KOPT-K1 (cell line): ENCODE results near the gene IL22RA1.

Experiments
- H3K27ac ChIP-seq: fragments of 200-600 bp; sonication (generic); 2 replicates; pipeline ENCODE4 v1.5.1; 2016; ENCODE audit warnings: antibody characterized with exemption, mild to moderate bottlenecking, low read depth, low read length; ENCODE audit not compliant: poor library complexity, severe bottlenecking
- H3K36me3 ChIP-seq: fragments of 200-600 bp; sonication (generic); 2 replicates; pipeline ENCODE4 v1.5.1; 2017; ENCODE audit warnings: antibody characterized with exemption, mild to moderate bottlenecking, low read length, moderate library complexity; ENCODE audit not compliant: insufficient read depth
- H3K9me3 ChIP-seq: fragments of 200-600 bp; sonication (generic); 2 replicates; pipeline ENCODE4 v1.5.1; 2017; ENCODE audit warnings: antibody characterized with exemption, low read length, mild to moderate bottlenecking; ENCODE audit not compliant: insufficient read depth, poor library complexity, severe bottlenecking

Gene IL22RA1

DNA sequence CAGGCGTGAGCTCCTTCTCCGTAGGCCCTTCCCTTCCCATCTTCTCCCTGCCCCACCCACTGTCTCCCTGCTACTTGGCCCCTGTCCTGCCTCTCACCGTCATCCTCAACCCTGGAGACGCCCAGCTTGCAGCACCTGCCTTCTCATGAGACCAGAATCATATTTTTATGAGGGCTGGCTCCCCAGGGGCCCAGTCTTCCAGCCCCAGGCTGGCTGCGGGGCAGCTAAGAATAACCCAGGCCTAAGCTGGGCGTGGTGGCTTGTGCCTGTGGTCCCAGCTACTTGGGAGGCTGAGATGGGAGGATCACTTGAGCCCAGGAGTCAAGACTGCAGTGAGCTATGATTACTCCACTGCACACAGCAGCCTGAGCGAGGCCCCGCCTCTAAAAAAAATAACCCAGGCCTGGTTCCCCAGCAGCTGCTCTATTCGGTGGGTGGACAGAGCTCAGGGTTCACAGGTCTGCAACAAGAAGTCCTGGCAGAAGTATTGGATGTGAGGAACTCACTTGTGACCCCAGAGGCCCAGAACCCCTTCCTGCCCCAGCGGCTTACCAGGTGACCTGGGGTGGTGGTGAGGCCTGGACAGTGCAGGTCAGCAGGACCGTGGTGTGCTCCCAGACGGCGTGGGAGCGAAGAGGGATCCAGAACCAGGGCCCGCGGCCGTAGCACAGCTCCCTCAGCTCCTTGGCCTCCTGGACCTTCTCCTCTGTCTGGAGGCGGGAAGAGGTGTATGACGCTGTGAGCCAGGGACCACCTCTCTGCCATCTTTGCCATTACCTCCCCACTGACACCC lies 37.4 kb downstream of the IL22RA1 start:
- H3K9me3 ChIP-seq: no peaks in the 10 kb centered on the region
- no peak overlapping the region for H3K27ac ChIP-seq
- H3K36me3 ChIP-seq: no peaks in the 10 kb centered on the region

- H3K27ac ChIP-seq: no peak overlapping the region
- no peaks in the 10 kb centered on the region for H3K36me3 ChIP-seq
- H3K9me3 ChIP-seq: no peaks in the 10 kb centered on the region
These were observed 38.1 kb downstream of the IL22RA1 start for GRCh38 chr1:24104854-24105253.

GRCh38 chr1:24103879-24104278 lies 39.1 kb downstream of the IL22RA1 start:
- Histone ChIP-seq H3K27ac (no peak overlapping the region), H3K9me3 (no peaks in the 10 kb centered on the region), H3K36me3 (no peaks in the 10 kb centered on the region)

DNA sequence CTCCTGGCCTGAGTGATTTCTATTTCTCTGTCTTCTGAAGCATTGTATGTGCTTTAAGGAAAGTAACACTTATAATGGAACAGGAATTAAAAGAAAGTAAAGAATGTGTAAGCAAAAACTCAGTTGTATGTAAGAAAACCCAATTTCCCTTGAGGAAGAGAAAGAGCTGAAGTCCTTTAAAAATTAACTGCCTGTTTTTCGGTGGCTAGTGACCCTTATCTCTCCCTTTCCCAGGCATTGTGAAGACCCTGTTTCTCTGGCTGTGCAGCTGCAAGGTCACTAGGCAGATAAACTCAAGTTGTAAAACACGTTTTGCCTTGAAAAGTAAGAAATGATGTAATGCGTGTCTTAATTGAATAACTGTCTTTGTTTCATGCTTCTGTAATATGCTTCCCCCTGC lies 39.5 kb downstream of the IL22RA1 start:
- Histone ChIP-seq H3K27ac (no peak overlapping the region), H3K9me3 (no peaks in the 10 kb centered on the region), H3K36me3 (no peaks in the 10 kb centered on the region)

DNA sequence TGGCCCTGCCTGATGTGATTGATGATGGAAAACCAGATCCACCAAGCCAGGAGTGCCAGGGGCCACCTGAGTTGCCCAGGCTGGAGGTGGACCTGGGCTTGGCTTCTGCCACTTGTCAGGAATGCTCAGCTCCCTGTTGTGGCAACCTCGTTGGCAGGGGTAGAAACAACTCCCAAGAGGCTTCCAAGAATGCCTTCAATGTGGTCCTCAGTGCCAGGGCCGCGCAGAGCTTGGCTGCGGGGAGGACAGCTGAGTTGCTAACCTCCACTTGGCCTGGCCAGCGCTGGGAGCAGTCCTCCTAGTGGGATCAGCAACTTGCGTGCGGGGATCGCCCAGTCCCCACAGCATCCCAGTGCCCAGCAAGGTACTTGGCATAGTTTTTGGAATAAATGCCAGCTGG lies 40.0 kb downstream of the IL22RA1 start:
- no peaks in the 10 kb centered on the region for H3K9me3 ChIP-seq
- H3K27ac ChIP-seq: no peak overlapping the region
- H3K36me3 ChIP-seq: no peaks in the 10 kb centered on the region

DNA sequence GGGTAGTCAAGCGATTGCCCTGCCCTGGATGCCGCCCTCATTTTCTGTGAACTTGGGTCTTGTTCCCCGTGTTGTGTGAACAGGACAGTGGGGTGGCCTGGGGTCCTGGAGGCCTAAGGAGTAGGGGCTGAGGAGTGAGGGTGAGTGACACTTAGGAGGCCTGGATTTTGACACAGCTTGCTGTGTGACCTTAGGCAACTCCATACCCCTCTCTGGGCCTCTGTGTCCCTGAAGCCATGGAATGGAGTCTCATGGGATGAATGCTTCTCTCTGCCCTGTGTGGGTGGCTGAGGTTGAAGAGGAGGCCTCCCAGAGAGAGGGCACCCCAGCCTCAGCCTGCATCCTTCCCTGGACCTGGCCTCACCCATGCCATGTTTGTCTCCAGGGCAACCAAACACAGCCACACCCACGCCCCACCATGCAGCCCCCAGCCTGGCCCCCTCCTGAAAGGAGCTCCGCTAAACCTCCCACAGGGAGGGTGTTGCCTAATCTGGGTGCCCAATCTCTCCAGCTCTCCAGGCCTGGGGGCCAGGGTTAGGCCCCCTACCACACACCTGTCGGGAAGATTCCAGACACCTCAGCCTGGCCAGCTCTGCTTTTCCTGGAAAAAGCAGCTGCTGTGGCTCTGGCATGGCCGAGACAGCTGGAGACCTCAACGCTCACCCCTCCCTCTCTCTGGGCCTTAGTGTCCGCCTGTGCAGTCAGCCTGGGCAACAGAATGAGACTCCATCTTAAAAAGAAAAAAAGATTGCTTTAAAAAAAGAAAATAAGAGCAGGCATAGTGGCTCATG lies 40.9 kb downstream of the IL22RA1 start:
- Histone ChIP-seq H3K27ac (no peak overlapping the region), H3K9me3 (no peaks in the 10 kb centered on the region), H3K36me3 (no peaks in the 10 kb centered on the region)

DNA sequence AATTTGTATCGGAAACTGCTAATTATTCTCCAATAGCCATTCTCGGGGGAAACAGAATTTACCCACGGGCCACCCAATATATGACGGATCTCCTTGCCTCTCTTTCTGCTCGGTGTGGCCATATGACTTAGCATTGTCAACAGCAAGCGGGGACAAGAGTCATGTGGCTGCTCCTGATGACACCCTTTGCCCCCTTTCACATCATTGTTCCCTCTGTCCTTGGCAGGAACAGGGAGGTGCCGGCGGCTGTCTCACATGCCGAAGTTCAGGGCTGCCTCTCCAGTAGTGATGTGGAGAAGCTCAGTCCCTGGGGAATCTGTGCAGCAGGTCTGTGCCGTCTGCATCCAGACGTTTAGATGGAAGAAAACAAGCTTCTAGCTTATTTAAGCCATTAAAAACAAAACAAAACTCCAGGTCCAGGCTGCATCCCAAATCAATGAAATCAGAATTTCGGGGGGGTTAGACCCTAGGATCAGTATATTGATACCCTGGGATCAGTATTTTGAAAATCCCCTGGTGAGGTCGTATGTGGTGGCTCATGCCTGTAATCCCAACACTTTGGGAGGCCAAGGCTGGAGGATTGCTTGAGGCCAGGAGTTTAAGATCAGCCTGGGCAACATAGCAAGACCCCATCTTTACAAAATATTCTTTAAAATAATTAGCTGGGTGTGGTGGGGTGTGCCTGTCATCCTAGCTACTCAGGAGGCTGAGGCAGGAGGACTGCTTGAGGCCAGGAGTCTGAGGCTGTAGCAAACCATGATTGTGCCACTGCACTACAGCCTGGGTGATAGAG lies 41.8 kb downstream of the IL22RA1 start:
- no peak overlapping the region for H3K27ac ChIP-seq
- H3K36me3 ChIP-seq: no peaks in the 10 kb centered on the region
- no peaks in the 10 kb centered on the region for H3K9me3 ChIP-seq

DNA sequence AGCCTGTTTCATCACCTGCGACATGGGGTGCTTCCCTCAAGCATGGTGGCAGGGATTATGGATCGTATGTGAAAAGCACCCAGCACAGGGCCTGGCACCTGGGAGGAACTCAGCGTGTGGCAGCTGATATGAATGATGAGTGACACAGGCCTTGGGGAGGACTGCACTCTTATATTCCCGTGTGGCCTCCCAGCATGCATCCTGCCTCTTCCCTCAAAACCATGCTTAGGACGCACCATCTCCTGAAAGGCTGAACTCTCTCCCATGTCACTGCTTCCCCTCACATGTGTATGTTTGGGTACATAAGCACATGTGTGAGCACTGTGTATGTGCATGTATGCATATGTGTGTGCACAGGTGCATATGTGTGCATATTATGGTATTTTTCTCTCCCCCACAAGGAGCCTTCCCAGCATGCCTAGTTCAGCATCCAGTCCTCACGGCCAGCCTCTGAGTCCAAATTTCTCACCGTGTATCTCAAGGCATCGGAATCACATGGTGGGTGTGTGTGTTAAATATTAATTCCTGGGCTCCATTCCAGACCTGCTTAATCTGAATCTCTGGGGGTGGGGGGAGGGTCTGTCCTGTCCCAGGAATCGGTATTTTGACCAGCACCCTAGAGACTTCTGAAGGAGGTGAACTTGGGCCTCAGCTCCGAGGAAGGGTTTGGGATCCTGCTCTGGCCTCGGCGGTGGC lies 43.8 kb downstream of the IL22RA1 start:
- no peak overlapping the region for H3K27ac ChIP-seq

GRCh38 chr1:24098102-24098501 lies 44.8 kb downstream of the IL22RA1 start:
- H3K9me3 ChIP-seq: no peaks in the 10 kb centered on the region
- no peaks in the 10 kb centered on the region for H3K36me3 ChIP-seq
- H3K27ac ChIP-seq: no peak overlapping the region

More for the DNA sequence above, 43.8 kb downstream of the IL22RA1 start:
- H3K9me3 ChIP-seq: no peaks in the 10 kb centered on the region
- no peaks in the 10 kb centered on the region for H3K36me3 ChIP-seq

DNA sequence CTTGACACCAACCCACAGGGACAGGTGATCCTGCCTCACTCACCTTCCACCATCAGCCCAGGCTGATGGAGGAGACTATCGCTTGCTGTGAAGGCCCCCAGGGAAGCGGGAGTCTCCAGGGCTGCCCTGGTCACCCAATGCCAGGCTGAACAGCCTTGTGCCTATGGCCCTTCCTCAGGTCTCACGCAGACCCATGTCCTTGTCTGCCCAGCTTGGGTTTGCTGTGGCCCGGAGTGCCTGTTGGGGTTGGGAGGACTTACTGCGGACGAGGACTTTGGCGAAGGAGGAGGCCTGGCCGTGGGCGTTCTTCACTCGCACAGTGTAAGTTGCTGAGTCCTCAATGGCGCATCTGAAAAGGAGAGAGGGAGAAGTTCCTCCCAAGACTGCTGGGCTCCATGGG lies 45.3 kb downstream of the IL22RA1 start:
- no peaks in the 10 kb centered on the region for H3K9me3 ChIP-seq
- no peaks in the 10 kb centered on the region for H3K36me3 ChIP-seq
- H3K27ac ChIP-seq: no peak overlapping the region

GRCh38 chr1:24096739-24097103 lies 46.2 kb downstream of the IL22RA1 start:
- no peaks in the 10 kb centered on the region for H3K9me3 ChIP-seq
- H3K36me3 ChIP-seq: no peaks in the 10 kb centered on the region
- H3K27ac ChIP-seq: no peak overlapping the region

GRCh38 chr1:24096009-24096738 lies 46.8 kb downstream of the IL22RA1 start:
- Histone ChIP-seq H3K27ac (no peak overlapping the region), H3K36me3 (no peaks in the 10 kb centered on the region), H3K9me3 (no peaks in the 10 kb centered on the region)

DNA sequence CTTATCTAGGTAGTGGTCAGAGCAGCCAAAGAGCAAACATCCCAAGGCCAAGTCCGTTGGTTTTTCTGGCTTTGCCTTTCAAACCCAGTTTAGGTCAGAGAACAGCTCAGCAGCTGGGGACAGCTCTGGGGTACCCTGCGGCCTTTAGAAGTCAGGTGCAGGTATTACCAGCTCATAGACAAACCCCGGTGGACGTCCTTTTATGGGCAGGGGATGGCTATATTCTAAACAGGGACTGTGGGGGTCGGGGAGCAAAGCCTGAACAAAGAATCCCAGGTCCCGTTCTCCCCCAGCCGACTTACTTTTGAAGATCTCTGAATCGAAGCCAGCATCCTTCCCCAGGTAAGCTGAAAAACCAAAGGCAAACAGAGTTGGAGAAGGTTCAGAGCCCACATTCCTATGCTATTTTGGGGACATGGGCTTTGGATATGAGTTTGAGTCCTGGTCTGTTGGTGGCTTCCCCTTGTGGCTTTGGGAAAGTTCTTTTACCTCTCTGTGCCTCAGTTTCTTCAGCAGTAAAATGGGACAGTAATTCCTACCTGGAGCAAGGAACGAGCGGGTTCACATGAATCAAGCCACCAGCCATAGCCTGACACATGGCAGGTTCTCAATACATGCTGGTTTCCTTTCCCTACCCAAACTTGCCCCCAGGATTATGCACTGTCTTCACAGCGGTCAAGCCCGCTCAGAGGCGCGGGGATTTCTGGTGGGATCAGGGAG lies 47.6 kb downstream of the IL22RA1 start:
- no peaks in the 10 kb centered on the region for H3K36me3 ChIP-seq
- no peaks in the 10 kb centered on the region for H3K9me3 ChIP-seq
- no peak overlapping the region for H3K27ac ChIP-seq

DNA sequence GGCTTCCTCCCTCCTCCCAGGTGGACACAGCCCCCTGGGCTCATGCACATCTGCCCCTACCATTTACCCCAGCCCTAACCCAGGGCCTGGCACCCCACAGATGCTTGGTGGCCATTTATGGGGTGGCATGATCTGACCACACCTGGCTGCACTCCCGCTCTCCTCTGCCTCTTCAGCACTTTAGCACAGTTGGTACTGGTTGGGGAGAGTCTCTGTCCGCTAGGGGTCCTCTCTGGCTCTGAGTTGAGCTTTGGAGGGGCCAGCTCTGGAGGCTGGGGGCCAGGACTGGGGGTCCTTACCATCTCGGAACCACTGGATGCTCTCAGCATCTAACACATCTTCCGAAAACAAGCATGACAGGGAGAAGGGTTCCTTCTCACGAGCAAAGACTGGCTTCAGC lies 48.4 kb downstream of the IL22RA1 start:
- no peaks in the 10 kb centered on the region for H3K9me3 ChIP-seq
- no peaks in the 10 kb centered on the region for H3K36me3 ChIP-seq

More for the DNA sequence above, 48.4 kb downstream of the IL22RA1 start:
- H3K27ac ChIP-seq: no peak overlapping the region
